Stimulated activated naive CD4-positive, alpha-beta T cell treated with Interleukin-2 at 50 U/mL for 16 hours (primary cell): Measurements from ENCODE around the gene FBP1.
A peak's percentile ranks its signal among the peaks of the same experiment; 100 is the strongest.

Experiments
- DNase-seq: peaks from one replicate; lab custom pipeline; 2025; lab: John Stamatoyannopoulos, UW

FBP1 gene

GRCh38 chr9:94656200-94656599 is 16.9 kb upstream of the FBP1 start:
- peak; percentile 13 for DNase-seq

DNA sequence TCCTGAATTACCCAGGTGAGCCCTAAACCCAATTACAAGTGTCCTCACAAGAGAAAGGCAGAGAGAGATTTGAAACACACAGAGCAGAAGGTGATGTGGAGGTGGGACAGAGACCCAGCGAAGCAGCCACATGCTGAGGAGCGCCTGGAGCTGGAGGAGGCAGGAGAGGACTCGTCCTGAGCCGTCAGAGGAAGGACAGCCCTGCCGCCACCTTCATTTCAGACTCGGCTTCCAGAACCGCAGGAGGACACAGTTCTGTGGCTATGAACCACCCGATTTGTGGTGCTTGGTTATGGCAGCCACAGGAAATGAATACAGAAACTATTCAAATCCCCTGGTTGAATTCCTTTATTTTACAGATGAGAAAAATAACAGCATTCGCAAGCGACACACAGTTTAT is 16.4 kb upstream of the FBP1 start:
- no peak for DNase-seq

DNA sequence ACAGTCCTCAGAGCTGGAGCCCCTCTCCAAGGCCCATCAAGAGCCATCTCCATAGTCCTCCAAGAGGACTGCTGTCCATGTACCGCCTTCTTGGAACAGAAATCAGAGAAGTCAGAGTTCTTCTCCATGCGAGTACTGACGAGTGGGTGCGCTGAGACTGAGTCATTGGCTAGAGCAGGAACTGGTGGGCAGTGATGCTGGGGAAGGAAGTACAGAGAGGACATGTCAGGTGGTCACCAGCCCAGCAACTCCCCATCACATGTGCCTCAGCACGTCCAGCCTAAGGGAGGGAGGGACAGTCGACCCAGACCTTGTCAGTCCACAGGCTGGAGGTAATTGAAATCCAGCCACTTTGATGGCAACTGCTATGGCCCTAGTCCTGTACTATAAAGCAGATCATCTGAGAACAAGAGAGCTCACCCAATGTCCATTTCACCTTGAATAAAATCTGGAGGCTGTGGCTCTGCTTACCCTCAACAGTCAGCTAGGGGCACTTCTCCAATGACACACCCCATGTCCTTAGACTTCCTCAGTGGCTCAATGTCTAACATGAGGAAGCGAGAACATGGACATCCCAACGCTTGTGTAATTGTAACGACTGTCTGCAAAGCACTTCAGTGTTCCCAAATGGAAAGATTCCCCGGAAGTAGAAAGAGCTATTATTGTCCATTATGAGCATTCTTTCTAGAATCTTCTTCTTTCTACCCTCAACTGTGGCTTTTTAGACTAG is 15.0 kb upstream of the FBP1 start:
- DNase-seq: no peak

DNA sequence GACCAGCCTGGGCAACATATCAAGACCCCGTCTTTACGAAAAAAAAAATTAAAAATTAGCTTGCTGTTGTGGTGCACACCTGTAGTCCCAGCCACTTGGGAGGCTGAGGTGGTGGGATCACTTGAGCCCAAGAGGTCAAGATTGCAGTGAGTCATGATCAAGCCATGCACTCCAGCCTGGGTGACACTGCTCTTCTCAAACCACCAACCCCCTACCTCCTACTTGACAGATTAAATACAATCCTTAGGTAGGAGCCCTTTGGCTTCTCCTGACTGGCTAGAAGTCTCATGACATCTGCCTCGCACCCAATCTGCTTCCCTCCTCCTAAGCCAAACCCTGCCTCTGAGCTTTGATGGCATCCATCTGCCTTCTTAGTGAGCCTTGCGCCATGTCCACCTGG is 11.6 kb upstream of the FBP1 start:
- DNase-seq: no peak

GRCh38 chr9:94649100-94649819 is 9.9 kb upstream of the FBP1 start:
- DNase-seq: no peak

- DNase-seq: no peak
These were observed 8.9 kb upstream of the FBP1 start for GRCh38 chr9:94648185-94648584.

DNA sequence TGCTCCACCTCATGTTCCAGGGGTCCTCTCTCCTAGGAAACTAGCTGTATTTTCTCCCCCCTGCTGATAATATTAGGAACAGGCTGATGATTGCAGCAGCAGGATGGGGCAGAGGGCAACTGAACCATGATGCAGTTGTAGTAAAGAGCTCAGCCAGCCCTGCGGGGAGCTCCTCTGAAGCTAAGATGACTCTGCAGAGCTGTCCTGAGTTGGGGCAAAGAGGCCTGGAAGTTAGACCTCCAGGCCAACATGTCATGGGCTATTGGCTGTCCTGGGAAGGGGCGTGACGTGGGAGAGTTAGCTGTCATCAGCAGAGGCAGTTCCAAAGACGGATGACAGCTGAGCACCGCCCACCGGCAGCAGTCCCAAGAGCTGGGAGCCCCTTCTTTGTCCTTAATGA is 6.6 kb upstream of the FBP1 start:
- no peak for DNase-seq

DNA sequence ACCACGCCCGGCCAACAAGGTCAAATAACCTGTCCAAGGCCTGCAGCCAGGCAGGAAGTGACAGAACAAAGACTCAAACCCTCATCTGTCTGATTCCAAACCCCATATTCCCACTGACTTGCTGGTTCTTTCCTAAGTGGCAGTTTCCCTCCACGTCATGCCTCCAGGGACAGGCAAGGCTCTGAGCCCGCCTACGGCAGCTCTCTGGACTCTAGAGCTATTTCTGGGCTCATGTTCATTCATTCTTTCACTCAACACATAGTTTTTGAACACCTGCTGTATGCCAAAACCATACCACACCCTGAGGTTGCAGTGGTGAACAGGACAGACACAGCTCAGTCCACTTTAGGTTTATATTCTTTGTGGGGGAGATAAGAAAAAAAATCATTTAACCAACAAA is 5.2 kb upstream of the FBP1 start:
- DNase-seq: no peak

DNA sequence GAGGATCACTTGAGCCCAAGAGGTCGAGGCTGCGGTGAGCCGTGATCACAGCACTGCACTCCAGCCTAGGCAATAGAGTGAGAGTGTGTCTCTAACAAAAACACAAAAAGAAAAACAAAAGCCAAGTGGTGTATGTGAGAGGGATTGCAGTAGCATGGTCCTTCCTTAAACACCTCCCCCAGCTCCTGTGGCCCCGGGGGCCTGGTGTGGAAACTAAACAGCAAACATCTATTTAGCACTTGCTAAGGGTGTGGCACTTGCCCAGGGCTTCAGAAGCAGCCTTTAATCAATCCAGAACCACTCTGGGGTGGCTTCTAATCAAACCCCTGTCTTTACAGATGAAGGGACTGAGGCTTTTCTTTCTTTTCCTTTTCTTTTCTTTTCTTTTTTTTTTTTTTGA is 4.4 kb upstream of the FBP1 start:
- DNase-seq: no peak

DNA sequence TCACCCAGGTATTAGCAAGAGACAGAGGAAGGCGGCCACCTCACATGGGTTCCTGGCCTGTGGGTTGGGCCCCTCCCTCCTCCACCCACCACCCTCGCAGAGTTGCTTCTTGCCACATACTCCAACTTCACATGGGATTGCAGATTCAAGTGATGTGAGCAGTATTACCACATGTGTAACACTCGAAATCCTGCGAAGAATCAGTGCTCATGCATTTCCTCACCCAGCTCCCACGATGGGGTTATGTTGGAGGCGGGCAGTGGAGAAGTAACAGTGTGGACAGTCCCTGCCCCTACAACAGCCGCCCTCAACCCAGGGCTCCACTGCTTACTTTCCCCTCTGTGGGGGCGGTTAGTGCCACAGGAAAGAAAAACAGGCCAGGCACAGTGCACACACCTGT is 3.9 kb upstream of the FBP1 start:
- DNase-seq: no peak

DNA sequence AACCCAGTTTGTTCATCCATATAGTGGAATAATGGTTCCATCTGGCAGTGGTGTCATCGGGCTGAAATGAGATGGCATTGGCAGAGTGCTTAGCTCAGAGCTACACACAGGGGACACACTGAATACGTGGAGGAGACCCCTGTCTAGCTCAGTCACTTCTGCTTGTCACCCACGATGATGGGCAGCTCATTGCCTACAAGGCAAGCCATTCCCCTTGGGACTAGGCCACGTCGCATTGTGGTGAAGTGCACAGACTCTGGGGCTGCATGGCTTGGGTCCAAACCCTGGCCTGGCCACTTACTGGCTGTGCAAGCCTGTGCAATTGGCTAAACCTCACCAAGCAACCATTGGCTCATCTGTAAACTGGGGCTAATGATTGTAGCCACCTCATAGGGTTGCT is 3.2 kb upstream of the FBP1 start:
- no peak for DNase-seq

- DNase-seq: no peak
These were observed 670 bp upstream of the FBP1 start for GRCh38 chr9:94639999-94640376.

GRCh38 chr9:94638335-94639060 is 820 bp downstream of the FBP1 start:
- no peak for DNase-seq

GRCh38 chr9:94632737-94633136 is 6.6 kb downstream of the FBP1 start:
- no peak for DNase-seq

- DNase-seq: no peak
These were observed 7.7 kb downstream of the FBP1 start for GRCh38 chr9:94631599-94631998.

DNA sequence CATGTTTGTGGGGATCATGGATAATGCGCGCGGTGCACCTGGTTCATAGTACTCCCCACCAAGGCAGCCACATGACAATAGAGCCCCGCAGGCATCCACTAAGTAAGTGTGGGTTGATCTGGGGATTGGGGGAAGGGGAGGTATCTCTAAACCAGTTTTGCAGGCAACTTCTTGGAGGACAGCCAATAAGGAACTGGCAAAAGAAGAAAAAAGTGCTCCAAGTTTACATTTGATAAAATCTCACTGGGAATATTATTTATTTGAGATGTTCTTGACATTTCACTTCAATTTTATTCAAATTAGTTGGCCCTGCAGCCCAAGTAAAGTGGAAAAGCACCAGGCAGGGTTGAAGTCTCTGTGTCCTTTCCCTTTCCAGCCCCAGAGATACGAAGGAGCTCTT is 8.5 kb downstream of the FBP1 start:
- no peak for DNase-seq

DNA sequence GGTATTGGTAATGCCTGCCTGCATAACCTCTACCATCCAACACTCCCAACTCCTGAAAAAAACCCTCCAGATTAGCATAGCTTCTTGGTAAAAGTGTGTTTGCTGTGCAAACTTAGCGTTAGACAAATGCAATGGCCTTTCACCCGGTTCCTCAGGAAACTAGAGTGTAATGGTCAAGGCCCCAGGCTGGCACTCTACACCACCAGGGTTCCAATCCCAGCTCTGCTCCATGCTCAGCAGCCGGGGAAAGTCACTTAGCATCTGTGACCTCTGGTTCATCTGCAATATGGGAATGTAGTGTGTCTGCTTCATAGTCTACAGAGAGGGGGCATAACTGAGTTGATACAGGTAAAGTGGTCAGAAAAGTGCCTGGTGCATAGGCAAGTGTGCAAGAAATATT is 9.0 kb downstream of the FBP1 start:
- DNase-seq: no peak

GRCh38 chr9:94627287-94627686 is 12.0 kb downstream of the FBP1 start:
- DNase-seq: no peak

GRCh38 chr9:94625835-94626234 is 13.5 kb downstream of the FBP1 start:
- no peak for DNase-seq

DNA sequence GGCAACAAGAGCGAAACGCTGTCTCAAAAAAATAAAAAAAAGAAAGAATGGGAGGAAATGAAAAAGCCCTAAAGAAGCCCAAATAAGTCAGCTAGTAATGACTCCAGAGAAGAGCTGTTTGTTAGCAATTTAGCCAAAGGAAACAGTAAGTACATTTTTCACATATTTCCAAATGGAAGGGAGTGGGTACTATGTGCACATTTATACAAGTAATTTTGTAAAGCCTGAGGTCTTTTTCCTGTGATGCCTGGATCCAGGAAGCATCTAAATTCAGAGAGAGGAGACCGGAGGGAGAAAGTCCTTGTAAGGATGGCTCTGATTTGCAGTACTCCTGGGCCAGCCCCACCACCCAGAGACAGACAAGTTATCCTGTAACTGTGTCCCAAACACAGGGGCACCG is 14.7 kb downstream of the FBP1 start:
- DNase-seq: no peak

DNA sequence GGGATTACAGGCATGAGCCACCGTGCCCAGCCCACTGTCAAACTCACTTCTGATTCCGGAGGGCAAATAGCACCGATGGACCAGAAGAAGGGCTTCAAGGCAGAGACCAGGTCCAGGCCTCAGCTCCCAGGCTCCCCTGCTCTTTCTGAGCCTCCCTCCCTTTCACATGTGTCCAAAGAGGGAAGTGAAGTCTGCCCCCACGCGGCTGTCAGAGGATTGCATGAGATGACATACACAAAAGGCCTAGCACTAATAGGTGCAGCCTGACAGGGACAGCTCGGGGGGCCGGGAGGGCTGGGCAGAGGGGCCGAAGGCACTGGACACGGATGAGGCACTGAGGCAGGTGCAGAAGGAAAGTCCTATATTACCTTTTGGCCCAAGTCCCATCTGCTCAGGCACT is 16.1 kb downstream of the FBP1 start:
- no peak for DNase-seq

DNA sequence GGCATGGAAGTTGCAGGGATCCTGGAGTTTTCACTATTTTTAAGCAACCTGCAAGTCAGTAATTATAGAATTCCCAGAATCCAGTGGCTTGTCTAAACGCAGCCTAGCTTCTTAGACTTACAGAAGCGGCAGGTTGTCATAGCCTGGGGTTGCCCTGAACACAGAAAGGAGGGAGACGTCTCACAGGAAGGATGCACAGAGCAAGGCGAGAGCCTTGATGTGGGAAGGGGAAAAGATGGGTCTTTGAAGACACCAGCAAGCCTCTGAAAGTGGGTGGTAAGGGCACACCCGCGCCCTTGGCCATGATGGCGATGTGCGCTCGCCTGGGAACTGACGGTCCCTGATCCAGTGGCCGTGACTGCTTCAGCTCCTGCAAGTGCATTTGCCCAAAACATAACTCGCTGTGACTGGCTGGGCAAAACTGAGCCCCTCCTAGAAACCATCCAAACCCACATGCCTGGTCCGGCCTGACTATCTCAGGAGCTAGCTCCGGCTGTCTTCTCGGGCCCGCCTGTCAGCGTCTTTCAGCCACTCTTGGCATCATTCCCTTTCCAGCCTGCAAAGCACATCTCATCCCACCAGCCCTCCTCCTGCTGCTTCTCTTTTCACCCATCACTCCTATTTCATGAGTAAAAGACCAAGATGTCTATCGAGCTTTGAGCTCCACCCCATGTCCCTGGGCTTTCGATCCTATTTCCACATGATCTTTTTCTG is 17.1 kb downstream of the FBP1 start:
- no peak for DNase-seq

DNA sequence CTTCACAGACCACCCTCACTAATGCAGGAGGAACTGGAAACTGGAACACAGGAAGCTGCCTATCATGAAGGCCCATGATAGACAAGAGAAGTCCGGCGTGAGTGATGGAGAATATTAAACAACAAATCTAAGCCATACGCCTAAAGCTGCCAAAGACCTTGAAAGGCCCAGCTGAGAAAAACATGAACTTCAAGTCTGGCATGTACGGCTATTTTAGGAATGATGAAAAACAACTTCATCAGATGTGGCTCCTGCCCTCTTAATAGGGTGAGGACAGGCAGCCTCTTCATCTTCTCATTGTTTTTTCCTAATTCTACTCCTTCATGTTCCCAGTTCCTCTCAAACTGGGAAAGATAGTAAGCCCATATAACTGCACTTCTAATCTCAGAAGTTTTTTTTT is 20.3 kb downstream of the FBP1 start:
- DNase-seq: no peak
